HuH-7.5 (cell line): ENCODE data around the gene FBXL13.
"Not testable (repeated sequence)": the region's sequence is repeated elsewhere in the genome, so short reads cannot be mapped to it uniquely, and the experiment has no call there.

Experiments
- DNase-seq: peaks from one replicate; pipeline ENCODE4 v3.0.0; 2011; ENCODE audit warnings: low spot score

Gene FBXL13

DNA sequence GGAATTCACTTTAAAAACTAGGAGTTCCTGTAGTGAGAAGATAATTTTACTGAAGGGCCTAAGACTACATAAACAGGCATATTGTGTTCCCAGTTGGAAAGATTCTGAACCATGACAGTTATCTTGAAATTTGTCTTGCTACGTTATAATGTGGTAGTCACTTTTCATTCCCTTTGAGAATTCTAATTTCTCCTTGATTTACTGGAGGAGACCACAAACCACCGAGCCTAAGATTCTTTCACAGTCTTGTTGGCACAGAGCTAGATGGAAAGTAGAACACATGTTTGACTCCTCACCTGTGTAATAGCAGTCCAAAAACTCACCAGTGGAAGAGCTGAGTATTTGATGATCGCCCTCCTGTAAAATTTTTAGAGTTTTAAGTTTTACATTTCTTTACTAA is 5.2 kb upstream of the FBXL13 start:
- DNase-seq, result no peak

DNA sequence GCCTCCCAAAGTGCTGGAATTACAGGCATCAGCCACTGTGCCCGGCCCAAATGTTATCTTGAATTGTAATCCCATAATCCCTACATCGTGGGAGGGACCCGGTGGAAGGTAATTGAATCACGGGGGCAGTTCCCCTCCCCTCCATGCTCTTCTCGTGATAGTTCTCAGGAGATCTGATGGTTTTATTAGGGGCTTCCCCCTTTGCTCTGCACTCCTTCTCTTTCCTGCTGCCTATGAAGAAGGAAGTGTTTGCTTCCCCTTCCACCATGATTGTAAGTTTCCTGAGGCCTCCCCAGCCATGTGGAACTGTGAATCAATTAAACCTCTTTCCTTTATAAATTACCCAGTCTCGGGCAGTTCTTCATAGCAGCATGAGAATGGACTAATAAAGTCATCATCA is 3.6 kb upstream of the FBXL13 start:
- DNase-seq, result not testable (repeated sequence)

DNA sequence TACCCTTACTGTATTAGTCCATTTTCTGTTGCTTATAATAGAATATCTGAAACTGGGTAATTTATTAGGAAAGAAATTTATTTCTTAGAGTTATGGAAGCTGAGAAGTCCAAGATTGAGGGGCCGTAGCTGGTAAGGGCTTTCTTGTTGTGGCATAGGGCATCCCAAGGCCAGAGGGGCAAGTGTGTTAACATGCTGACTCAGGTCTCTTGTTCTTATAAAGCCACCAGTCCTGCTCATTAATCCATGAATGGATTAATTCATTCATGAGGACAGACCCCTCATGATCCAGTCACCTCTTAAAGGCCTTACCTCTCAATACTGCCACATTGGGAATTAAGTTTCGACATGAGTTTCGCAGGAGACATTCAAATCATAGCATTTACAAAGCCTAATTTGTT is 2.7 kb upstream of the FBXL13 start:
- DNase-seq, result no peak

DNA sequence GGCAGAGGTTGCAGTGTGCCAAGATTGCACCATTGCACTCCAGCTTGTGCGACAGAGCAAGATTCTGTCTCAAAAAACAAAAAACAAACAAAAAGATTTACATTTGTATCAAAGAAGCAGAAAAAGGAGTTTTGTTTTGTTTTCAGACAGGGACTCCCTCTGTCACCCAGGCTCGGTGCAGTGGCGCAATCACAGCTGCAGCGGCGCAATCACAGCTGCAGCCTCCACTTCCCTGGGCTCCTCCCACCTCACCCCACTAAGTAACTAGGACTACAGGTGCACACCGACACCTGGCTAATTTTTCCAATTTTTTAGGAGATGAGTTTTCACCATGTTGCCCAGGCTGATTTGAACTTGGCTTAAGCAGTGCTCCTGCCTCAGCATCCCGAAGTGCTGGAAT is 2.2 kb upstream of the FBXL13 start:
- no peak for DNase-seq

DNA sequence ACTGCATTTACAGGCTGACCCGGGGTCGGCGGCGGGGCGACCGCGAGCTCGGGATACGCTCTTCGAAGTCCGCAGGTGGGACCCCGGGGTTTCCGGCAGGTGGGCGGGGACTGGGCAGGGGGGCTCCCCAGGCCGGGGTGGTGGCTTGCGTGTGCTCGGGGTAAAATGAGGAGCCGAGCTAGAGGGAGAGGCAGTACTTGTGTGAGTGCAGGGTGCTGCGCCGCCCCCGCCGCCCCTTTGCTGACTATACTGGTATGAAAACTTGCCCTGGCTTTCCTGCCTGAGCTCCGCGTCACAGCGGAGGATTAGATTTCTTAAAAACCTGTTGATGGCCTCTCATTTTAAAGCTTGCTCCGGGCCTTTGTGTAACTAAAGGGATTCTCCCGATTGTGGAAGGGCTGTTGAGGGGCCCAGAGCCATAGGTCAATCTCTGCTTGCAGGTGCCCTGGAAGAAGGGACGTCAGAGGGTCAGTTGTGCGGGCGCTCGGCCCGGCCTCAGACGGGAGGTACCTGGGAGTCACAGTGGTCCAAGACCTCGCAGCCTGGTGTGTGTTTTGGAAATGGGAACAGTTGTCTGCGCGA is 832 bp upstream of the FBXL13 start:
- DNase-seq, result peak; percentile 46

DNA sequence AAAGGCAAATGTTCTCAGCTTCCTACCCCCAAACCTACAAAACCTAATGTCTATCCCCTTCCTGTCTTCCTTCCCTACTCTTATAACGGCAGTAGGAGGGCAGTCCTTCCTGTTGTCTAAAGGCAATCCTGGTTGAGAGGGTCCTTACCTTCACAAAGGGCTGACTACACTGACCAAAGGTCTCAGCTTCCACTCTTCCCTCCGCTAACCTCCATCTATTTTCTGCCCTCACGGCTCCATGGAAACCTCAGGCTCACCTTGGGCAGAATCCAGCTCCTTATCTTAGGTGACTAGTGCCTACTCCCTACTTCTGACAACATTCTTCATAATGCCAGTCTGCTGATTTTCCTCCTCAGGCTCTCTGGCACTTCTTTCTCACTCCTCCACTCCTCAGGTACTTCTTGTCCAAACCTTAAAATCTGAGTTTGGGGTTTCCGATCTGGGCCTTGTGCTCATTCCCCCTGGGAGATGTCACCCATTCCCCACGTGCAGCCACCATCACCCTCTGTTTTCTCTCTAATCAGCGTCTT is 542 bp downstream of the FBXL13 start:
- peak; percentile 14 for DNase-seq

DNA sequence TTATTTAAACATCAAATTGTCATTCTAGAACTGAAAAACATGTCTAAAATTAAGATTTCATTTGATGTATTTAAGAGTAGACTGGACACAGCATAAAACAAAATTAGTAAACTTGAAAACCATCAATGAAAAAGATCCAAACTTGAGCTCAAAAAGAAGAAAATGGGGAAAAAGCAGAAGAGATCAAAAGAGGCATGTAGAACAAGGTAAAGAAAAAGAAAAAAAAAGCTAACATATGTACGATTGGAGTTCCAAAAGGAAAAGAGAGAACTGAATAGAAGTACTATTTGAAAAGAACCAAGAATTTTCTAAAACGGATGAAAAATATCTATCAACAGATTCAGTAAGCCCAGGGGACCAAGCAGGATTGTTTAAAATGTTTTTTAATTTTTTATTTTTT is 3.6 kb downstream of the FBXL13 start:
- no peak for DNase-seq

DNA sequence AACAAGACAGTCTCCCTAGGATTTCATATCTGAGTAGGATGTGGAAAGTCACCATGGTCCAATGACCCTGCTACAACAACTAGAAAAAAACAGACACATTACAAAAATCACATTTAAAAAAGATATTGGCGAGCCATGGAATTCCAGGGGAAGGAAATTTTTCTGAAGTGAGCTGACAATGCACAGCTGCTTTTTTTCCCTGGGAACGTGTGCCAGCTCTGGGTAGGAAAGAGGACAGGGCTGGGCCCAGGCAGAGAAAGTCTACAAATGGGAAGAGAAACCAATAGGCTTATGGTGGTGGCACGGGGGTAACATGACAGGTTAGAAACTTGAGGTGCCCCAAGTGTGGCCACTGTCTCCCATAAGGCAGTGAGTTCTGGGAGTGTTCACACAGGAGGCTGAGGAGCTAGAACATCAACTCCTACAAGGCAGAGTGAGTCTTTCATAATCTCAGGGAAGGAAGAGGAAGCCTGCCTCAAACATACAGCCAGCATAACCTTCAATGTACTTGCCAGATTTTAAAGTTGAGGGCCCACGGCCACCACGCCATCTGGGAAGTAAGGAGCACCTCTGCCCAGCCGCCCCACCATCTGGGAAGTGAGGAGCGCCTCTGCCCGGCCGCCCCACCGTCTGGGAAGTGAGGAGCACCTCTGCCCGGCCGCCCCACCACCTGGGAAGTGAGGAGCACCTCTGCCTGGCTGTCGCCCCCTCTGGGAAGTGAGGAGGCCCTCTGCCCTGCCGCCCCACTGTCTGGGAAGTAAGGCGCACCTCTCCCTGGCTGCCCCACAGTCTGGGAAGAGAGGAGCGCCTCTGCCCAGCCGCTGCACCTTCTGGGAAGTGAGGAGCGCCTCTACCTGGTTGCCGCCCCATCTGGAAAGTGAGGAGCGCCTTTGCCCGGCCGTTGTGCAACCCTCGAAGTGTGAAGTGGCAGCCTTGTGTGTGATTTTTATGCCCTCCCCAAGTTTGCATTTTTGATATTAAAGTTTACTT is 5.9 kb downstream of the FBXL13 start:
- DNase-seq, result no peak

DNA sequence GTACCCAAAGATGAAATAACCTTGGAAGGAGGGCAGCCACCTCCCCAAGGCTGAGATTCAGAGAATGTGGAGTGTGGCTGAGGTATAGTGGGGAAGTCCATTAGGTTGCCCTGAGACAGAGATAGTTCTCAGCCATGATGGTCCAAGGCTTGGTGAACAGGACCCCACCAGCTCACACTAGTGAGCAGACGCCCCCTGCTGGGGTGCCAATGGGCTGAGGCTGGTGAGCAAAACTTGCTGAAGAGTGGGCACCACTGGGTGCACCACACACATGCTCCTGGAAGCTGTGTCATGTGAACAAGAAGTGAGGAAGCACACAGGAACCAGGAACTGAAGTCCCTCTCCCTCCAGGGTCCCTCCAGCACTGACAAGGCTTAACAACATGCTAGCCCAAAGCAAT is 8.9 kb downstream of the FBXL13 start:
- DNase-seq, result peak; percentile 26

DNA sequence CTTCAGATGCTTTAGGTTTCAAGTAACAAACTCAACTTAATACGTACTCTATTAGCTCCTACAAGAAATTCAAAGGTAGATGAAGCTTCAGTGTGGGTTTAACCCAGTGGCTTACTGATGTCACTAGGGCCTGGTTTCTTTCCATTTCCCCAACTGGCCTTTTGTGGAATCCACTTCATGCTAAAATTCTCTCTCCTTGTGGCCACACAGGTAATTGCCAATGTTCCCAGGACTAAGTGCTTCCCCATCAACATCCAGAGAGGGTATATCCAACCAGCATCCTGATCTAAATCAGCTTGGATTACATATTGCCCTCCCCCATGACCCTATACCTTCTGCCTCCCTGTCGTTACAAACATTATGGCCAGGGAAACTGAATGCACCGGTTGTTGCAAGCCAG is 10.7 kb downstream of the FBXL13 start:
- no peak for DNase-seq

DNA sequence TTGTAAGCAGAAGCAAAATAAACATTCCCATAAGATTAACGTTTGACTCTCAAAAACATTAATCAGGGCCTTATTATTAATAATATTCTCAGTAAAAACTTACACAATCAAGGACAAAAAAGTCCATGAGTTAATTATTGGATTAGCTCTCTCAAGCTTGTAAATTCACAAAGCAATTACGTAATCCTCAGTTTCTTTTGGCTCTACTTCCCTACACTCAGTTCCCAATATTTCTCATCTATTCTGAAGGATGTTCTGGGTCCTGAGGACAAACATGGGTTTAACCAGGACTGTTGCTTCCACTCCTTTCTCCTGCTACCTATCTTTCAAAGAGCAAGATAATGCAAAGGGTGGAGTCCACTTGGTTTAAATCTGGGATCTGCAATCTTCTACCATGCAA is 15.1 kb downstream of the FBXL13 start:
- DNase-seq, result no peak

DNA sequence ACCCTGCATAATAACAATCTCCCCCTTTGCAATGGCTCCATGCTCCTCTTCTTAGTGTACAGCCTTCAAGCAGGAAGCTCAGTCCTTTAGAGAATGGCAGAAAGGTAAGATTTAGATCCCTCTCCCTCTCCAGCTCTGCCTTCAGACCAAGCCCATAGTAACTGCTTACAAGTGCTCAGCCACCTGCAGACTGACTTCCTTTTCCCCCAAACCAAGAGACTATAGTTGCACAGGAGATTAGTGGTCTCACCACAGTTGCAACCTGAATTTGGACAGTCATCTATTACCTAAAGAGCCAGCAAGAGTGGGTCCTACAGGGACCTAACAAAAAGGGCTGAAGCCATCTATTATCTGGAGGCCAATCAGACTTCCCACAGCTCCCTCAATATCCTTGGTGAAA is 16.5 kb downstream of the FBXL13 start:
- DNase-seq, result no peak

DNA sequence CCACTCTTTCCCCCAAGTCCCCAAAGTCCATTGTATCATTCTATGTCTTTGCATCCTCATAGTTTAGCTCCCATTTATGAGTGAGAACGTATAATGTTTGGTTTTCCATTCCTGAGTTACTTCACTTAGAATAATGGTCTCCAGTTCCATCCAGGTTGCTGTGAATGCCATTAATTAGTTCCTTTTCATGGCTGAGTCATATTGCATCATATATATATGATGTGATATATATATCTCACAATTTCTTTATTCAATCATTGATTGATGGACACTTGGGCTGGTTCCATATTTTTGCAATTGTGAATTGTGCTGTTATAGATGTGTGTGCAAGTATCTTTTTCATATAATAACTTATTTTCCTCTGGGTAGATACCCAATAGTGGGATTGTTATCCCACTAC is 18.6 kb downstream of the FBXL13 start:
- not testable (repeated sequence) for DNase-seq

DNA sequence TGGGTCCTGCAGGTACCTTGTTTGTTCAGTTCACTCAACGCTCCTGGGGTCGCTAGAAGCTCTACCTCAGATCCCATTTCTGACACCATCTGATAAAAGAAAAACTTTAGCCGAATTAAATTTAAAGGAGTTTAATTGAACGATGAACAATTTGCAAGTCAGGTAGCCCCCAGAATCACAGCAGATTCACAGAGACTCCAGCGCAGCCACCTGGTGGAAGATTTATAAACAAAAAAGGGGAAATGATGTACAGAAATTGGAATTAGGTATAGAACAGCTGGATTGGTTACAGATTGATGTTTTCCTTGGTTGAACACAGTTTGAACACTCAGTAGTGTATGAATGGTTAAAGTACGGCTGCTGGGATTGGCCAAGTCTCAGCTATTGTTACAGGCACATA is 23.1 kb downstream of the FBXL13 start:
- no peak for DNase-seq

DNA sequence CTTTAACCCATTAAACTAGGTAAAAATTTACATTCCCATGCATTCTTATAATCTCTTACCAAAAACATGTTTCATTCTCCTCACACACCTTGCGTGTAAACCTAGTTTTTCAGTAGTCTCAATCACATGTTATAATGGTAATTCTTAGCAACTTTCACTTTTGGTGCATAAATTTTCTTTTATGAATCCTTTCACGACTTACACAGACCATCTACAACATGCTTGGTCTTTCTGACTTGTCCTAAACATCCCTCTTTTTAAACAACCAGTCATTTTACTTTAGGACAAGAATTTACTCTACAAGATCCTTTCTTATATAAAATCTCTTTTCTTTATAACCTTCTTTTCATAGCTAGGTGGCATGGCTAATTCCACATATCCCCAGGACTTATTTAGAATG is 25.8 kb downstream of the FBXL13 start:
- DNase-seq, result no peak

DNA sequence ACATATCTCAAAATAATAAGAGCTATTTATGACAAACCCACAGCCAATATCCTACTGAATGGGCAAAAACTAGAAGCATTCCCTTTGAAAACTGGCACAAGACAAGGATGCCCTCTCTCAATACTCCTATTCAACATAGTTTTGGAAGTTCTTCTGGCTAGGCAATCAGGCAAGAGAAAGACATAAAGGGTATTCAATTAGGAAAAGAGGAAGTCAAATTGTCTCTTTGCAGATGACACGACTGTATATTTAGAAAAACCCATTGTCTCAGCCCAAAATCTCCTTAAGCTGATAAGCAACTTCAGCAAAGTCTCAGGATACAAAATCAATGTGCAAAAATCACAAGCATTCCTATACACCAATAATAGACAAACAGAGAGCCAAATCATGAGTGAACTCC is 32.8 kb downstream of the FBXL13 start:
- not testable (repeated sequence) for DNase-seq

DNA sequence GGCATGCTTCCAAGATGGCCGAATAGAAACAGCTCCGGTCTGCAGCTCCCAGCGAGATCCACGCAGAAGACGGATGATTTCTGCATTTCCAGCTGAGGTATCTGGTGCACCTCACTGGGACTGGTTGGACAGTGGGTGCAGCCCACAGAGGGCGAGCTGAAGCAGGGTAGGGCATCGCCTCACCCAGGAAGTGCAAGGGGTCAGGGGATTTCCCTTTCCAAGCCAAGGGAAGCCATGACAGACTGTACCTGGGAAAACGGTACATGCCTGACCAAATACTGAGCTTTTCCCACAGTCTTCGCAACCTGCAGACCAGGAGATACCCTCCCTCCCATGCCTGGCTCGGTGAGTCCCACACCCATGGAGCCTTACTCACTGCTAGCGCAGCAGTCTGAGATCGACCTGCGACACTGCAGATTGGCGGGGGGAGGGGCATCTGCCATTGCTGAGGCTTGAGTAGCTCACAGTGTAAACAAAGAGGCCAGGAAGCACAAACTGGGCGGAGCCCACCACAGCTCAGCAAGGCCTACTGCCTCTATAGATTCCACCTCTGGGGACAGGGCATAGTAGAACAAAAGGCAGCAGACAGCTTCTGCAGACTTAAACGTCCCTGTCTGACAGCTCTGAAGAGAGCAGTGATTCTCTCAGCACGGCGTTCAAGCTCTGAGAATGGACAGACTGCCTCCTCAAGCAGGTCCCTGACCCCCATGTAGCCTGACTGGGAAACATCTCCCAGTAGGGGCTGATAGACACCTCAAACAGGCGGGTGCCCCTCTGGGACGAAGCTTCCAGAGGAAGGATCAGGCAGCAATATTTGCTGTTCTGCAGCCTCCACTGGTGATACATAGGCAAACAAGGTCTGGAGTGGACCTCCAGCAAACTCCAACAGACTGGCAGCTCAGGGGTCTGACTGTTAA is 36.5 kb downstream of the FBXL13 start:
- DNase-seq, result not testable (repeated sequence)

DNA sequence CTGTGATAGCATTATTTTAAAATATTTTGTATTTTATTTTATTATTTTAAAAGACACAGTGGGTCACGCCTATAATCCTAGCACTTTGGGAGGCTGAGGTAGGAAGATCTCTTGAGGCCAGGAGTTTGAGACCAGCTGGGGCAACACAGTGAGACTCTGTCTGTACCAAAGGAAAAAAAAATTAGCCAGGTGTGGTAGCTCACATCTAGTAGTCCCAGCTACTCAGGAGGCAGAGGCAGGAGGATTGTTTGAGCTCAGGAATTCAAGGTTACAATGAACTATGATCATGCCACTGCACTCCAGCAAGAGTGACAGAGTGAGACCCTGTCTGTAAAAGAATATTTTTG is 37.1 kb downstream of the FBXL13 start:
- no peak for DNase-seq

DNA sequence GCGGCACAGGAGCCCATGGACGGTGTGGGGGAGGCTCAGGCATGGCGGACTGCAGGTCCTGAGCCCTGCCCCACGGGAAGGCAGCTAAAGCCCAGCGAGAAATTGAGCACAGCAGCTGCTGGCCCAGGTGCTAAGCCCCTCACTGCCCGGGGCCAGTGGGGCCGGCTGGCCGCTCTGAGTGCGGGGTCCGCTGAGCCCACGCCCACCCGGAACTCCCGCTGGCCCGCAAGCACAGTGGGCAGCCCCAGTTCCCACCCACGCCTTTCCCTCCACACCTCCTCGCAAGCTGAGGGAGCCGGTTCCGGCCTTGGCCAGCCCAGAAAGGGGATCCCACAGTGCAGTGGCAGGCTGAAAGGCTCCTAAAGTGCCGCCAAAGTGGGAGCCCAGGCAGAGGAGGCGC is 40.3 kb downstream of the FBXL13 start:
- not testable (repeated sequence) for DNase-seq

DNA sequence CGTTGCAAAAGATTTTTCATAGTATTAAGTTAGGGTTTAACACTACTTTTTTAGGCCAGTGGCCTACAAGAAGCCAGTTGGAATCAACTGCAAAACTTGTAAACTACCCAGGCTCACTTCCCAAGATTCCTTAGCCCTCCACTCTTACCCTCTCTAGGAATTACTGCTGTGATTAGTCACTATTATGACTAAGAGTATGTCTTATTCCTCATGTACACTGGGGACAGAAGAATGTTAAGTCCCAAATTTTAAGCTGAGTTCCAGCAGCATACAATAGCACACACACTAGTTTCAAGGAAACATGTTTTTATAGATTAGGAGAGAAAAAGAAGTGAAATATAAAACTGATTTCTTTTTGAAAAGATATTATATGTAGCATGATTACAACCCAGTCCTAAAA is 42.8 kb downstream of the FBXL13 start:
- DNase-seq, result no peak

DNA sequence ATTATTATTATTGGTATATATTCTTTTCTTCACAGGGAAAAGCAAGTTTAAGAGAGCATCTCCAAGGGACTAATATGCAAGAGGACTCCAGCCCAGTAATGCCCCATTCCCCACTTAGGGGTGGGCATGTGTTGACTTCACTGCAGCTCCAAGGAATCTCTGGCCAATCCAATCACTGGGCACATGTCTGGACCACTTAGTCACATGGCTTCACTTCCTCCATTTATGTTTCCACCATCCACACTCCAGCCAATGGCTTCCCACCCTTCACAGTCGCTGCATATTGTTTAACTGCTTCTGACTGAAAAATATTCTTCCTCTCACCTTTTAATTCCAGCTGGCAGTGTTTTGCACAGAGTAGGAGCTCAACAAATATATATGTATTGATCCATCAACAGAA is 43.6 kb downstream of the FBXL13 start:
- no peak for DNase-seq

DNA sequence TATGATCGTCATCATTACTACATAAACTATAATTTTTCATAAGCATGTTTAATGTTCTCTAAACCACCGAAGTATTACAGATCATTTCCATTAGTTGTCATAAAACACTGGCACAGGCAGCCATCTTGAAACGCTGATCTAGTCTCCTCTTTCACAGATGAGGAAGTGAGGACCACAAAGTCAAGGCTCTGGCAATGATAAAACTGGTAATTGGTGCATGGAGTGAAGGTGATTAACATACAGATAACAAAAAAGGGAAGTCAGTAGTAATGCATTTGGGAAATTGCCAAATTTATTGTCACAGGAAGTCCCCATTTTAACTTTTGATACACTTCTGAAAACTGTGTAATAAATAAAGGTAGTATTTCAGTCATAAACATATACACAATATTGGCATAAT is 49.3 kb downstream of the FBXL13 start:
- no peak for DNase-seq
